ENCODE data around the gene KIFC3.
"Not testable (repeated sequence)": the region's sequence is repeated elsewhere in the genome, so short reads cannot be mapped to it uniquely, and the experiment has no call there.

KIFC3 gene

GRCh38 chr16:57801809-57802340, 416 bp downstream of the KIFC3 start:
- no peak for DNase-seq

GRCh38 chr16:57801098-57801808, 1.0 kb downstream of the KIFC3 start:
- DNase-seq: no peak

GRCh38 chr16:57800200-57801097, 1.8 kb downstream of the KIFC3 start:
- no peak for DNase-seq

- no peak for DNase-seq
Measured at GRCh38 chr16:57799600-57800199, 2.6 kb downstream of the KIFC3 start.

GRCh38 chr16:57798953-57799599, 3.2 kb downstream of the KIFC3 start:
- no peak for DNase-seq

GRCh38 chr16:57798267-57798810, 4.0 kb downstream of the KIFC3 start:
- no peak for DNase-seq

GRCh38 chr16:57797526-57798266, 4.6 kb downstream of the KIFC3 start:
- no peak for DNase-seq

- no peak for DNase-seq
Measured at GRCh38 chr16:57797216-57797525, 5.1 kb downstream of the KIFC3 start.

GRCh38 chr16:57796014-57796413, 6.3 kb downstream of the KIFC3 start:
- DNase-seq: not testable (repeated sequence)

- no peak for DNase-seq
Measured at GRCh38 chr16:57795431-57795878, 6.8 kb downstream of the KIFC3 start.

GRCh38 chr16:57794849-57795430, 7.4 kb downstream of the KIFC3 start:
- no peak for DNase-seq

GRCh38 chr16:57791893-57792461, 10.3 kb downstream of the KIFC3 start:
- DNase-seq: no peak

GRCh38 chr16:57791195-57791892, 10.9 kb downstream of the KIFC3 start:
- no peak for DNase-seq

GRCh38 chr16:57788951-57789350, 13.3 kb downstream of the KIFC3 start:
- no peak for DNase-seq

- no peak for DNase-seq
Measured at GRCh38 chr16:57788252-57788841, 13.9 kb downstream of the KIFC3 start.

- DNase-seq: no peak
Measured at GRCh38 chr16:57787519-57787905, 14.8 kb downstream of the KIFC3 start.

- DNase-seq: no peak
Measured at GRCh38 chr16:57786632-57787518, 15.4 kb downstream of the KIFC3 start.

- DNase-seq: no peak
Measured at GRCh38 chr16:57785924-57786323, 16.4 kb downstream of the KIFC3 start.

GRCh38 chr16:57785385-57785784, 16.9 kb downstream of the KIFC3 start:
- DNase-seq: no peak
